ENCODE results near the gene NDUFB11. TPM values are rescaled to one million over a fixed set of nuclear protein-coding genes. Genes with fewer than 3 reads are reported as not detected.

The NDUFB11 gene
- total RNA-seq, 1 donor from 2014 or later, result 94.1 TPM

DNA sequence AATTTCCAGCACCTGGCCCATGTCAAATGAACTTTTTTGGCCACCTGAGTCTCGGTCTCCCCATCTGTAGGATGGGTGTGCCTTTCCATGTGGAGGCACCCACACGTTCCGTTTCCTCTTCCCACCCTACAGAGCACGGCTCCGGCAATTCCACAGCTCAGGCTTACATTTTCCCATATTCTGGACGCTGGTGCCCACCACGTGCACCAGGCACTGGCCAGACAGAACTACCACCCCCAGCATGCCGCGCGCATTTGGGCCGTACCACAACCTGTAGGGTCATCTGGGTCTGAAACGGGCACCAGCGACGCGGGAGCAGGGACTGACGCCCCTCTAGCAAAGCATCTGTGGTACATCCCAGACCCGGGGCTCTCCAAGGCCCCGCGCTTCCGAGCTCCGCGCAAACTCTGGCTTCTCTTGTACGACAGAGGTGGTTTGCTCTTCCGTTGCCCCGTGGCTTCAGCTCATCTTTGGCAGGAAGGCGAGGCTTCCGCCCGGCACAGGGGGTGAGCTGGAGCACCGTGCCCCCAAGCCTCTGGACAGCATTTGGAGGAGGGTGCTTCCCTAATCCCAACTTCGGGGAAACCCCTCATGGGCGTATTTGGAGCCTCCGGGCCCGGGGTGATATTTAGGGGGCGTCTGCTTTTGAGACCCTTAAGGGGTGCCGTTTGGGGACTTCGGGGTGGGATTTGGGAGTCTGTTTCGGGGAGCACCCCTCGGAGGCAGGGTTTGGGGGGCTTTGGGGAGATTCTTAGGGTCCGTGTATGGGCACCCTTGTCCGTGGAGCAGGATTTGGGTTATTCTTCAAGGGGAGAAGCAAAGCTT is 46.2 kb upstream of the NDUFB11 start:
- Mint-ChIP-seq H3K4me3 (ENCODE audit: low read depth) (peak overlapping the region; percentile 89), H3K27me3 (no peaks in the 10 kb centered on the region), H3K36me3 (ENCODE audit: insufficient read depth) (peaks cover 7% of the 10 kb centered on the region), H3K9me3 (ENCODE audit: low read depth) (no peaks in the 10 kb centered on the region), H3K27ac (peak overlapping the region; percentile 67), H3K4me1 (ENCODE audit: low read depth) (peaks cover 16% of the 10 kb centered on the region)
- TF ChIP-seq CTCF (IDR thresholded peaks at IDR 0.05; ENCODE audit: unreplicated experiment), result no peak
- peak; percentile 74 for DNase-seq (ENCODE audit: low spot score, unreplicated experiment)

GRCh38 chrX:47189906-47190305 is 45.4 kb upstream of the NDUFB11 start:
- DNase-seq (ENCODE audit: low spot score, unreplicated experiment), result no peak
- Mint-ChIP-seq H3K4me3 (ENCODE audit: low read depth) (no peak overlapping the region), H3K27ac (no peak overlapping the region), H3K9me3 (ENCODE audit: low read depth) (no peaks in the 10 kb centered on the region), H3K36me3 (ENCODE audit: insufficient read depth) (peaks cover 7% of the 10 kb centered on the region), H3K4me1 (ENCODE audit: low read depth) (peaks cover 10% of the 10 kb centered on the region), H3K27me3 (no peaks in the 10 kb centered on the region)
- no peak for TF ChIP-seq CTCF (IDR thresholded peaks at IDR 0.05; ENCODE audit: unreplicated experiment)

GRCh38 chrX:47187106-47187677 is 42.7 kb upstream of the NDUFB11 start:
- Mint-ChIP-seq H3K27me3 (no peaks in the 10 kb centered on the region), H3K4me1 (ENCODE audit: low read depth) (no peaks in the 10 kb centered on the region), H3K27ac (no peak overlapping the region), H3K4me3 (ENCODE audit: low read depth) (no peak overlapping the region), H3K36me3 (ENCODE audit: insufficient read depth) (peaks cover 7% of the 10 kb centered on the region), H3K9me3 (ENCODE audit: low read depth) (peaks cover 2% of the 10 kb centered on the region)
- DNase-seq (ENCODE audit: low spot score, unreplicated experiment), result no peak
- TF ChIP-seq CTCF (IDR thresholded peaks at IDR 0.05; ENCODE audit: unreplicated experiment), result no peak

DNA sequence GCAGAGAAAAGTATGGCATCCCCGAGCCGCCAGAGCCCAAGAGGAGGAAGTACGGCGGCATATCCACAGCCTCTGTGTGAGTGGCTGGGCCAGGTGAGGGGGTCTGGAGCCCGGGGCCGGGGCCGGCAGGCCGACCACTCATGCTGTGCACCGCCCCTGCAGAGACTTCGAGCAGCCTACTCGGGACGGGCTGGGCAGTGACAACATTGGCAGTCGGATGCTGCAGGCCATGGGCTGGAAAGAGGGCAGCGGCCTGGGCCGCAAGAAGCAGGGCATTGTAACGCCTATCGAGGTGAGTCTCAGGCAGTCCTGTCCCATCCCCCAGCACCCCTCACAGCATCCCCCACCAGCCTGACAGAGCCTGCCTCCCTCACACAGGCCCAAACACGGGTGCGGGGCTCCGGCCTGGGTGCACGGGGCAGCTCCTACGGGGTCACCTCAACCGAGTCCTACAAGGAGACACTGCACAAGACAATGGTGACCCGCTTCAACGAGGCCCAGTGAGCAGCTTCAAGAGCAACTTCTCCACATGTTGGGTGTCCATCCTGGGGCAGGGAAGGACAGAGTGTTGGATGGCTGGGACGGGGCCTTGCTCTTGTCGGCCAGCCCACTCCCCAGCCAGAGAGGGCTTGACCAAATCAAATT is 41.7 kb upstream of the NDUFB11 start:
- H3K27ac Mint-ChIP-seq, result no peak overlapping the region
- peaks cover 7% of the 10 kb centered on the region for H3K36me3 Mint-ChIP-seq (ENCODE audit: insufficient read depth)
- peaks cover 2% of the 10 kb centered on the region for H3K9me3 Mint-ChIP-seq (ENCODE audit: low read depth)
- no peak overlapping the region for H3K4me3 Mint-ChIP-seq (ENCODE audit: low read depth)
- H3K27me3 Mint-ChIP-seq, result no peaks in the 10 kb centered on the region
- H3K4me1 Mint-ChIP-seq (ENCODE audit: low read depth), result no peaks in the 10 kb centered on the region
- no peak for TF ChIP-seq CTCF (IDR thresholded peaks at IDR 0.05; ENCODE audit: unreplicated experiment)
- DNase-seq (ENCODE audit: low spot score, unreplicated experiment), result no peak

DNA sequence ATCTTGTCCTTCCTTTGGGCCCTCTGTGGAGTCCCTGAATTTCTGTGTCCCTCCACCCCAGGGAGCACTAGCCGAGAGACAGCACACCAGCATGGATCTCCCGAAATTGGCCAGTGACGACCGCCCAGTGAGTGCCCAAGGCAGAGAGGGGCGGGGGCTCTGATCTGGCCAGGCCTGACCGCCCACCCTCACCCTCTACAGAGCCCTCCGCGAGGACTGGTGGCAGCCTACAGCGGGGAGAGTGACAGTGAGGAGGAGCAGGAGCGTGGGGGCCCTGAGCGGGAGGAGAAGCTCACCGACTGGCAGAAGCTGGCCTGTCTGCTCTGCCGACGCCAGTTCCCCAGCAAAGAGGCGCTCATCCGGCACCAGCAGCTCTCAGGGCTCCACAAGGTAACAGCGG is 40.7 kb upstream of the NDUFB11 start:
- Mint-ChIP-seq H3K27ac (no peak overlapping the region), H3K4me3 (ENCODE audit: low read depth) (no peak overlapping the region), H3K4me1 (ENCODE audit: low read depth) (no peaks in the 10 kb centered on the region), H3K27me3 (no peaks in the 10 kb centered on the region), H3K9me3 (ENCODE audit: low read depth) (peaks cover 2% of the 10 kb centered on the region), H3K36me3 (ENCODE audit: insufficient read depth) (peaks cover 7% of the 10 kb centered on the region)
- TF ChIP-seq CTCF (IDR thresholded peaks at IDR 0.05; ENCODE audit: unreplicated experiment), result no peak
- no peak for DNase-seq (ENCODE audit: low spot score, unreplicated experiment)
